DMS 273 treated with DMSO at 0.1 percent for 48 hours (cell line): ENCODE results near the gene TRERF1.

Experiments
- DNase-seq: peaks from one replicate; lab custom pipeline; 2025; lab: John Stamatoyannopoulos, UW

TRERF1 gene

DNA sequence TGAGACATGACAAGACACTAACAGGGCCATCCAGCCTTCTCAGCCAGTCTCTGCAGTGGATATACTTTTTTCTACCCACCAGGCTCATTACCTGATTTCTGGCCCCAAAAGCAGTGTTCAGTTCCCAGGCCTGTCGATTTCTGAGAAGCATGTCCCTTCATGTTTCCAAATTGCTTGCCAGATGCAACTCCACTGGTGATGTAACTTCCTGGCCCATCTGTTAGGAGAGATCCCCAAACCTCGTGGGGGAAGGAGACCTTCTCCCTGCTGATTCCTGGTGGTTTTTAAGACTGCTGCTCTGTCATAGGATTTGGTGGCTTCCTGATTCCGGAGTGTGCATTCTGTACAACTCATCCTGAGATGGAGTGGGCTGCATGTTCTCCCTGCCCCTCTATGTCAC lies 202.4 kb downstream of the TRERF1 start:
- DNase-seq, result peak; percentile 88

DNA sequence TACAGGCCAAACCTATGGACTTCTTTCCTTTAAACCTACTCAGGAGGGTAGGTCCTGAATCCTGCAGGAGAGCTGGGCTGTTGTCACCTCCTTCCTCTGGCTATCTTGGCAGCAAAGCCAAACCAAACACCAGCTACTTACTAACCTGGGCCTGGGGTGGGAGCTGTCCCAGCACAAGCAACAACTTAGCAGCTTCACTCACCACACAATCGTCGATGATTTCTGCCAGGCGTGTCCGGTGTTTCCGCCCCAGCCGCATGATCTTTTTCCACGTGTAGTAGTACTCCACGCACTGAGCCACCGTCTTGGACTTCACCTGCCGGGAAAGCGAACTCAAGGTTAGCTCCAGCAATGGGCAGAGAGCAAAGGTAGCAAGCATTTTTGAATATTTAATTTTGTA lies 208.7 kb downstream of the TRERF1 start:
- DNase-seq, result no peak

DNA sequence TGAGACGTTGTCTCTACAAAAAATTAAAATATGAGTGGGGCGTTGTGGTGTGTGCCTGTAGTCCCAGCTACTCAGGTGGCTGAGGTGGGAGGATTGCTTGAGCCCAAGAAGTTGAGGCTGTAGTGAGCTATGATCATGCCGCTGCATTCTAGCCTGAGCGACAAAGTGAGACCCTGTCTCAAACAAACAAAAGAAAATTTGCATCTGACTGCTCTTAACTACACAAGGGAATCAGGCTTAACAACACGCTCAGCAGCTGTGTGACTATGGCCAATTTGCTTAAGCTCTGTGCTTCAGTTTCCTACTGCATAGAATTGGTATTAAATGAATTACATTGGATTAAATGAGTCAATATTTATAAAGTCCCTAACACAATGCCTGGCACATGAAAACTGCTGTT lies 209.8 kb downstream of the TRERF1 start:
- DNase-seq, result no peak

DNA sequence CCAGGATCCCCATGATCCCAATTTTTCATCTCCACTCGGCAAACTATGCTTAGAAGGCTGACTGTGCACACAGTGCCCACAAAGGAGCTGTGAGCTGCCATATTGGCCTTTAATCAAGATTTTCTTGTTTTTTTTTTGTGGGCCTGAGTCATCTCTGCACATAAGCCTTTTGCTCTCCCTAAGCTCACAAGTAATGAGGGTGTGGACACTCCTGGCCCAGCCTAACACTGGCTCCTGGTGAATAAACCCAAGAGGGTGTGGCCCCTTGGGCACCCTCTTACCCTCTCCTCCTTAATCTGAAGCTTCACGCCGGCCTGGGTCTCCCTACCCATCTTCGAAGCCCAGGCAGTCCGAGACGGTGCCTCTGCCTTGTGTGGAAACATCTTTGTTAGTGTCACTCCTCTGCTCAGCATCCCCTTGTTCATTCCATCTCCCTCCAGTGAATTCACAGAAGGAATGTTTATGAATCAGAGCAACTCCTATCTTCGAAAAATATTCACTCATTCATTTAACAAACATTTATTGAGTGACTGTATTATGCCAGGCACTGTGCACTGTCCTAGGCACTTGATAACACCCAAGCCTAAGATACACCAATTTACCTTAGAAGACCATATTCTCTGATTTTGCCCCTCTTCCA lies 211.9 kb downstream of the TRERF1 start:
- no peak for DNase-seq

- DNase-seq, result peak; percentile 19
Measured at GRCh38 chr6:42239333-42239732, 212.4 kb downstream of the TRERF1 start.

GRCh38 chr6:42237857-42238256 lies 213.9 kb downstream of the TRERF1 start:
- DNase-seq, result no peak

DNA sequence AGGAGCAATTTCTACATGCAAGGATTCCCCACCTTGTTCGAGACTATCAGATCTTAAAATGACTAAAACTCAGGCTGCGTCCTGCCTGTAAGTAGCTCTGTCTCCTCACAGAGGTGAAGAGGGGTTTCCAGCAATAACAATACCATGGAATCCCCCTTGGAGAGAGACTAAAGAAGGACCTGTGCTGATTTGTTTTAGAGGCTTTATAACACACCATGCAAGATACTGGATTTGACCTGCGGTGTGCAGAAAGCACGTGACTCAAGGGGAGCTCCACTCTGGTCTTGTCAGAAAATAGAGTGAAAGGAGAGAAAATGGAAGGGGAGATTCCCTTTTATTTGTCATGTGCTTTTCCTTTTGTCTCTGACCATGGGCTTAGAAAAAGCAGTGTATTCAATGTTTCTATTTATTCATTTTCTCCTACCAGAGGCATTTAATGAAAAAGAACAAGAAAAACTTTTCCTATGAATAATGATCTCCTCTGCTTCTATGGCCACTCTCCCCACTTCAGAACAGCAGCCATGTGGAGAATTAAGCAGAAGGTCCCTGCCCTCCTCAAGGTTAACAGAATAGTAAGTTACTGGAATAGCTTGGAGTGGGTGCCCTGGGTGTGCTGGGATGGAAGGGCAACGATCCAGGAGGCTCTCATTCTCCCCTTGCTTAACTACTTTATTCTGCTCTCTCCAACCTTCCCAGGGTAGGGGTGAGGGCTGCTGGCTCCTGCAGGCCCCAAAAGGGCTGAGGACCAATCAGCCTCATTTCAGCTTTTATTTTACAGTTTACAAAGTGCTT lies 214.8 kb downstream of the TRERF1 start:
- DNase-seq, result no peak

DNA sequence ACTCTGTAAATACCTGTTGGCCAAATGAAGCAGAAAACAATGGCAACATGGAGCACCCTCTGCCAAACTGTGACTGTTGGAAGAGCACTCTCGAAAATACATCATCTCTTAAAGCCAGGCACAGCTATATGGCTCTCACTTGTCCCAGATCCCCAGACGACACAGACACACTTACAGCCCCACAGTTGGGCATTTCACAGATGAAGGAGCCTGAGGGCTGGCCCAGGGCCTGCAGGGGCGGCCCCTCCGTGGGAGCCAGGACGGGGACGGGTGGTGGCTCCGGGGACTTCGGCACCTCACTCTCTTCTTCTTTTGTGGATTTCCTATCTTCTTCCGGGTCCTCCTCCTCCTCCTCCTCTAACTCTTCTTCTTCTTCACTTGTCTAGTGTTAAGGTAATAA lies 215.7 kb downstream of the TRERF1 start:
- DNase-seq, result no peak

DNA sequence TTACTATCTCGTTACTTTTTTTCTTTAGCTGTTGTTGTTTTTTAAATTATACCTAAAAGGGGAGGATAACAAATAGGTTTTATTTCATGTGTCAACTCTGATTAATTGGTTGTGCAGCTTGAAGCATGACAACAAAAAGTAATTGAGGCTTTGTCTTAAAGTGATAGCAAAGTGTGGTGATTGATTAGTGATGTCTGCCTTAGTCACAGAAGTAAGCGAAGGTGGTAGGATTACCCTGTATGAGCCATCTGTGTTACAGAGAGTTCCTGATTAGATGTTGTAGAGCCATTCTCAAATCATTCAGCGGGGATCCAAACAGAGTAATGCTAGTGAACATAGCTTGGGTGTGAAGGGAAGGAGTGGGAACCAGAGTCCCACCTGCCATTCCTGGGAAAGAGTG lies 219.7 kb downstream of the TRERF1 start:
- DNase-seq, result no peak

GRCh38 chr6:42230345-42231321 lies 221.1 kb downstream of the TRERF1 start:
- no peak for DNase-seq

GRCh38 chr6:42229506-42230119 lies 222.1 kb downstream of the TRERF1 start:
- no peak for DNase-seq

- no peak for DNase-seq
Measured at GRCh38 chr6:42228305-42228704, 223.4 kb downstream of the TRERF1 start.

GRCh38 chr6:42227173-42227850 lies 224.4 kb downstream of the TRERF1 start:
- DNase-seq, result no peak

GRCh38 chr6:42226645-42227143 lies 225.0 kb downstream of the TRERF1 start:
- DNase-seq, result no peak

DNA sequence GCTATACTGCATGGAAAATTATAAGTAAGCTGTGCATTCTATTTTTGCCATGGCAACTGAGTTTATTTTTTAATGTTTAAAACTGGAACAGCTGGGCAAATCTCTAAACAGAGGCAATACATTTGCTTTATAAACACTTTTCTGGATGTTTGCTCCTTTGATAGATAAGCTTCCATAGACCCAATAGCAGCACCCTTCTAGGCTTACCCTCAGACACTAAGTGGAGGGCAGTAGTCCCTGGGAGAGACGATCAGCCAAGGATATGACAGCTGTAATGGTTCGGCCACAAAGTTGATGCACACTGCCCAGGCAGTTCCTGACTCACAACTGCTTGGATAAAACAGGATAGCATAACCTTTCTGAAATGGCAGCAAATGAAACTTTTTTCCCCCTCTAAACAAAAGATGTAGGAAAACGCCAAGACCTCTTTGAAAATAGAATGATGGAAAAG lies 225.5 kb downstream of the TRERF1 start:
- DNase-seq, result no peak

DNA sequence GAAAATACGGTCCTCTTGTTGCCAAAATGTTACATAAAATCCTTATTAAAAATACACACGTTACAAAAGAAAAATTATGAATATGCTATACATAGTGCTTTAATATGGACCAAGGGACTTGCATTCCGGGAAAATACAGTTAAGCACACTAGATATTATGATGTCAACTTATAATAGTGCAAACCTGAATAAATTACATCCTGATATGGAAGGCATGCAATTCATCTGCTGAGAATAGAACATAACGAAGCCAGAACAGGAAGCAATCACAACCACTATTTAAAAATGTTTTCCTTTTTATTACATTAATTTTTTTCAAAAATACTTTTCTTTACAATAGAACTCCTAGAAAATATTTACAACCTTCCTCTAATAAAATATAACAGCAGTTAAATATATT lies 226.3 kb downstream of the TRERF1 start:
- no peak for DNase-seq

DNA sequence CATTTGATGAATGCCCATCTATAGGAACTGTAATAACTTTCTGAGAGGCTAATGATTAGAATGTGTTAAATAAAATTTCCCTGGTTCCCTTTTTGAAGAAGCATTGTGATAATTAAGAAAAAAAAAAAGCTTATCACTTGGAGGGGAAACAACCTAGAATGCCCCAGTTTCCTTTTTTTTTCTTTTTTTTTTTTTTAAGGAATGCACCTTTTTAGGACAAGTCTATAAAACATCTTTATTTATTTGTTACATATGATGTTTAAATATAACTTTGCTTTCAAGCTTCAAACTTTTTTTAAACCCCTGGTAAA lies 226.7 kb downstream of the TRERF1 start:
- no peak for DNase-seq

DNA sequence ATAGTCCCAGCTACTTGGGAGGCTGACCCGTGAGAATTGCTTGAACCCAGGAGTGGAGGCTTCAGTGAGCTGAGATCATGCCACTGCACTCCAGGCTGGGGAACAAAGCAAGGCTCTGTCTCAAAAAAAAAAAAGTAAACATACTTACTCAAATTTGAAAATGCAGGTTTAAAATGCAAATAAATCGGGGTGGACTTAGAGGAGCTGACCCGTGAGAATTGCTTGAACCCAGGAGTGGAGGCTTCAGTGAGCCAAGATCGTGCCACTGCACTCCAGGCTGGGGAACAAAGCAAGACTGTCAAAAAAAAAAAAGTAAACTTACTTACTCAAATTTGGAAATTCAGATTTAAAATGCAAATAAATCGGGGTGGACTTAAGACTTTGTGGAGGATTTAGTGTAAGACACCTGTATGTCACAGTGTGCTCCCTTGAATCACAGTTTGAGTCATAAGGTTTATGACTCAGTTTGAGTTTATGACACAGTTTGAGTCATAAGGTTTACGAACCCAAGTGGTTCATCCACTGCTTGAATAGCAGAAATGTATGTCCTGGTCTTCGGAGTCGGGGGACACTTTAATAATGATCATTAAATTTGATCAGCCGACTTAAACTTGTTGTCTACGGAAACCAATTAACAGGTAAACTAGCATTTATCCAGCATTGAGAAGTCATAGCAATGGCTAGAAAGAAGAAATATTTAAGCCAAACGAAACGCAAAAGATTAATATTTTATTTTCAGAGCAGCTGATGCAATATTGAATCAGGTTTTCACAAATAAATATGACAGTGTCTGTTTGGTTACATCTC lies 227.3 kb downstream of the TRERF1 start:
- DNase-seq, result no peak

GRCh38 chr6:42222448-42222847 lies 229.3 kb downstream of the TRERF1 start:
- DNase-seq, result no peak

DNA sequence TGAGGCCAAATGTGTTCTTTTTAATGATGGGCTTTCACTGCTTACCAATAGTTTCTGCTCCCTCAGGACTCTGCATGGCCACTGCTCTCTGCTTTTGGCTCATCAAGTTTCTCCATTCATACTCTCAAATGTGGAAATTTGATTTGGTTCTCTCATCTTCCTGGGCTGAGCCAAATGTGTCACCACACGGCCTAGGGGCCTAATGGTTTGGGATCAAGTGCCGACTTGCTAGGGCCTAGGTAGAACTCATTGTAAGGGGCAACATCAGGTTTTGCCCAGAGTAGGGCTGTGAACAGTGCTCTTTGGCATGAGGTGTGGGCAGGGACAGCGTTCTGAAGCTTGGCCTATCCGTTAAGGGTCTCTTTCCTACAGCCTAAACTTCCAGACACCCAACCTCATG lies 230.2 kb downstream of the TRERF1 start:
- no peak for DNase-seq

- no peak for DNase-seq
Measured at GRCh38 chr6:42220807-42221206, 230.9 kb downstream of the TRERF1 start.
